PFSK-1 (cell line): ENCODE results near the gene NIPAL4.

ENCODE experiments used
- POLR2AphosphoS5 ChIP-seq: IDR thresholded peaks from 2 replicates; pipeline ENCODE4 v1.6.1; 2012; ENCODE audit warnings: low read depth, mild to moderate bottlenecking, control low read depth, low read length, moderate library complexity
- SIN3A ChIP-seq: IDR thresholded peaks from 2 replicates; pipeline ENCODE4 v1.6.1; 2012; ENCODE audit warnings: mild to moderate bottlenecking, low read length, moderate library complexity, borderline replicate concordance; ENCODE audit not compliant: insufficient read depth
- TF ChIP-seq, protein P1 (sequence below), 2 experiments: IDR thresholded peaks; 2 replicates each; pipeline versions ENCODE4 v1.6.1 to v1.8.0; 2011 to 2012; ENCODE audit warnings: low read depth in 2 of 2, low read length in 2 of 2, control low read depth in 1 of 2, inconsistent platforms in 1 of 2, mild to moderate bottlenecking in 1 of 2, moderate library complexity in 1 of 2; ENCODE audit not compliant: insufficient read depth in 1 of 2

DNA sequence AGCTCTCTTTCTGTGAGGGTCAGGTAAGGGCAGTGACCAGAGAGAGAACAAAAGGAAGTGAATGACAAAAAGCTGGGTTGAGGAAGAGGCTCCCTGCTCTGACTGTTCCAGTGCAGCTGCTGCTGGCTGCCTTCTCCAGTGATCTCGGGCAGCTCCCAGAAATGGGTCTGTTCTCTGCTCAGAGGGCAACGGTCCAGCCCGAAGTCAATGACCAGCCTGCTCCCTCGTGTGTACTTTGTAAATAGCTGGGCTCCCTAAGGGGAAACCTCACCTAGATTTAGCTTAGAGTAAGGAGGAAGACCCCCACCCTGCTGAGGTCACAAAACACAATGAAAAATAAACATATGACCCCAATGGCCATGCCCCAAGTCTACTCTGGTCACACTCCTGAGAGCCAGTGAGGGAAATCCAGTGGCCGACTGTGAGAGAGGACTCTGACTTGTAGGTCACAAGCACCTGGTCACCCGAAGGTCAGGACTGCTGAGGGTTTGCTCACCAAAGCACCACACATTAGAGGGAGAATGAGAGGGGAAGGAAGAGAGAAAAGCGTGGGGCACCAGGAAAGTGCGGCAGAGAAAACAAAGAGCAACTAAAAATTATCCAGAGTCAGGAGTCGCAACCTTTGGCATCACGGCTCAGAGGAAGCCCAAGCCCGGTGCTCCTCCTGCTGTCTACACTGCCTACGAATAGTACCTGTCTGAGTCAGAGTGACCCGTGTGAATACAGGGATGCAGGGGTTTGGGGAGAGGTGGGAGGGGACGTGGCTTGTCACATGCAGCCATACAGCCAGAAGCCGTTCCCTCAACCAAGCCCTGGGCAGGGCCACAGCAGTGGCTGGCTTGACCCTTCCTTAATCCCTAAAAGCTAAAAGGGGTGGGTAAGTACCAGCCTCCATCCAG, 19.8 kb downstream of the NIPAL4 start:
- TF ChIP-seq SIN3A, result no peak
- no peak for TF ChIP-seq POLR2AphosphoS5
- TF ChIP-seq, protein P1, sequence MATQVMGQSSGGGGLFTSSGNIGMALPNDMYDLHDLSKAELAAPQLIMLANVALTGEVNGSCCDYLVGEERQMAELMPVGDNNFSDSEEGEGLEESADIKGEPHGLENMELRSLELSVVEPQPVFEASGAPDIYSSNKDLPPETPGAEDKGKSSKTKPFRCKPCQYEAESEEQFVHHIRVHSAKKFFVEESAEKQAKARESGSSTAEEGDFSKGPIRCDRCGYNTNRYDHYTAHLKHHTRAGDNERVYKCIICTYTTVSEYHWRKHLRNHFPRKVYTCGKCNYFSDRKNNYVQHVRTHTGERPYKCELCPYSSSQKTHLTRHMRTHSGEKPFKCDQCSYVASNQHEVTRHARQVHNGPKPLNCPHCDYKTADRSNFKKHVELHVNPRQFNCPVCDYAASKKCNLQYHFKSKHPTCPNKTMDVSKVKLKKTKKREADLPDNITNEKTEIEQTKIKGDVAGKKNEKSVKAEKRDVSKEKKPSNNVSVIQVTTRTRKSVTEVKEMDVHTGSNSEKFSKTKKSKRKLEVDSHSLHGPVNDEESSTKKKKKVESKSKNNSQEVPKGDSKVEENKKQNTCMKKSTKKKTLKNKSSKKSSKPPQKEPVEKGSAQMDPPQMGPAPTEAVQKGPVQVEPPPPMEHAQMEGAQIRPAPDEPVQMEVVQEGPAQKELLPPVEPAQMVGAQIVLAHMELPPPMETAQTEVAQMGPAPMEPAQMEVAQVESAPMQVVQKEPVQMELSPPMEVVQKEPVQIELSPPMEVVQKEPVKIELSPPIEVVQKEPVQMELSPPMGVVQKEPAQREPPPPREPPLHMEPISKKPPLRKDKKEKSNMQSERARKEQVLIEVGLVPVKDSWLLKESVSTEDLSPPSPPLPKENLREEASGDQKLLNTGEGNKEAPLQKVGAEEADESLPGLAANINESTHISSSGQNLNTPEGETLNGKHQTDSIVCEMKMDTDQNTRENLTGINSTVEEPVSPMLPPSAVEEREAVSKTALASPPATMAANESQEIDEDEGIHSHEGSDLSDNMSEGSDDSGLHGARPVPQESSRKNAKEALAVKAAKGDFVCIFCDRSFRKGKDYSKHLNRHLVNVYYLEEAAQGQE (IDR thresholded peaks at IDR 0.05; ENCODE audit: insufficient read depth in 1 of 2, low read depth in 2 of 2, low read length in 2 of 2), result no peak
